ENCODE results near the gene PPP3CB.

DNA sequence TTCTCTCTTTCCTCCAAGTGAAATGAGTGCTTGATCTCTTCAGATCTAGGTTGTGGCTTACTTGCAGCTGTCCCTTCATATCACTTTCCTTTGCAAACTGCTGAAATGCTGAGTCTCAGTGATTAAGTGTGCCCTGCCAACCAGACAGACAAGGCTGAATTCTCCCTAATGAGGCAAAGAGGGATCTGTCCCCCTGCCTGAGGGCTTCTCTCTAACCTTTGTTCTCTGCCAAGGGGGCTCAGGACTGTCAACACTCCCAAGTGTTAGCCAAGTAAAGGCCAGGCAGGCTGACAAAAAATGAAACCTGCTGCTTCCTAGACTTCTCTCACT is 62.3 kb downstream of the PPP3CB start, which contains the start of gene MSS51:
- TF ChIP-seq, protein P1, sequence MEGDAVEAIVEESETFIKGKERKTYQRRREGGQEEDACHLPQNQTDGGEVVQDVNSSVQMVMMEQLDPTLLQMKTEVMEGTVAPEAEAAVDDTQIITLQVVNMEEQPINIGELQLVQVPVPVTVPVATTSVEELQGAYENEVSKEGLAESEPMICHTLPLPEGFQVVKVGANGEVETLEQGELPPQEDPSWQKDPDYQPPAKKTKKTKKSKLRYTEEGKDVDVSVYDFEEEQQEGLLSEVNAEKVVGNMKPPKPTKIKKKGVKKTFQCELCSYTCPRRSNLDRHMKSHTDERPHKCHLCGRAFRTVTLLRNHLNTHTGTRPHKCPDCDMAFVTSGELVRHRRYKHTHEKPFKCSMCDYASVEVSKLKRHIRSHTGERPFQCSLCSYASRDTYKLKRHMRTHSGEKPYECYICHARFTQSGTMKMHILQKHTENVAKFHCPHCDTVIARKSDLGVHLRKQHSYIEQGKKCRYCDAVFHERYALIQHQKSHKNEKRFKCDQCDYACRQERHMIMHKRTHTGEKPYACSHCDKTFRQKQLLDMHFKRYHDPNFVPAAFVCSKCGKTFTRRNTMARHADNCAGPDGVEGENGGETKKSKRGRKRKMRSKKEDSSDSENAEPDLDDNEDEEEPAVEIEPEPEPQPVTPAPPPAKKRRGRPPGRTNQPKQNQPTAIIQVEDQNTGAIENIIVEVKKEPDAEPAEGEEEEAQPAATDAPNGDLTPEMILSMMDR (IDR thresholded peaks at IDR 0.05; ENCODE audit: poor library complexity): no peak
- no peak for TF ChIP-seq EZH2phosphoT487 (IDR thresholded peaks at IDR 0.05; ENCODE audit: low read depth, severe bottlenecking, unreplicated experiment)
